ENCODE data around the gene SNAP29.

SNAP29 gene

DNA sequence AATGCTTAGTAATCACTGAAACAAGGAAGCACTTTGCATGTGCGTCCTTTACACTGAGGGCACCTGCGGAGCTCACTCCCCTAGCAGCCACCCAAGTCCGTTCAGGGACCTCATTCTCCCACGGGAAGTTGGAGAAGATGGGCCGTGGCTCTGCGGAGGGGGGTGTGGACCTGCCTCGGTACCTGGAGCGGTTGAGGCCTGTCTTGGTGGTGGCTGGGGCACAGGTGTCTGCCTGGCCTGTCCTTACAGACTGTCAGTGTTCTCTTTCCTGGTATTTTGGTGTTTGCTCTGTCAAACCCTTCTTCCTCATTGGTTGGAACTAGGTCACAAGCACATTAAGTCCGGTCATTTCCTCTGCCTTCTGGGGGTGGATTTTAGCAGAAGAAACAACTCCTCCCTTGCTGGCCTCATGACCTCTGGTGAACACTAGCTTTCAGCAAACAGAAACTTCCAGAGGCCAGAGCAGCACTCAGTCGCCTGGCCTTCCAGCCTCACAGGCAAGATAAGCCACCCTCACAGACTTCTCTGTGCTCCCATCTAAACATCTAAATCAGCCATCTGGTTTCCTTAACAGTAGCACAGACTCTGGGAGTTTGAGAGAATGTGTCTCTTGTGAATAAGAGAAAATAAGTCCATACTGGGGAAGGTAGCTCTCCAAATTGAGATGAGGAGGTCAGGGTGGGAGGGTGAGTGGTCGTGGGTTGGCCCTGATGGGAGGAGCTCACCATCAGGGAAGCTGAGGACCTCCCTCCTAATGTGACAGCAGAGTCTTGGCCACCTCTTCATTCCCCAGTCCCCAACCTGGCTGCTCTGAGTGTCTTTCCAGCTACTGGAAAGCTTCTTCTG lies 8.6 kb downstream of the SNAP29 start (continued):
- TF ChIP-seq OSR1 (CRISPR knock-in tag; IDR thresholded peaks at IDR 0.05): no peak
- TF ChIP-seq, protein P1, sequence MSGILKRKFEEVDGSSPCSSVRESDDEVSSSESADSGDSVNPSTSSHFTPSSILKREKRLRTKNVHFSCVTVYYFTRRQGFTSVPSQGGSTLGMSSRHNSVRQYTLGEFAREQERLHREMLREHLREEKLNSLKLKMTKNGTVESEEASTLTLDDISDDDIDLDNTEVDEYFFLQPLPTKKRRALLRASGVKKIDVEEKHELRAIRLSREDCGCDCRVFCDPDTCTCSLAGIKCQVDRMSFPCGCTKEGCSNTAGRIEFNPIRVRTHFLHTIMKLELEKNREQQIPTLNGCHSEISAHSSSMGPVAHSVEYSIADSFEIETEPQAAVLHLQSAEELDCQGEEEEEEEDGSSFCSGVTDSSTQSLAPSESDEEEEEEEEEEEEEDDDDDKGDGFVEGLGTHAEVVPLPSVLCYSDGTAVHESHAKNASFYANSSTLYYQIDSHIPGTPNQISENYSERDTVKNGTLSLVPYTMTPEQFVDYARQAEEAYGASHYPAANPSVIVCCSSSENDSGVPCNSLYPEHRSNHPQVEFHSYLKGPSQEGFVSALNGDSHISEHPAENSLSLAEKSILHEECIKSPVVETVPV (CRISPR knock-in tag; IDR thresholded peaks at IDR 0.05): no peak

DNA sequence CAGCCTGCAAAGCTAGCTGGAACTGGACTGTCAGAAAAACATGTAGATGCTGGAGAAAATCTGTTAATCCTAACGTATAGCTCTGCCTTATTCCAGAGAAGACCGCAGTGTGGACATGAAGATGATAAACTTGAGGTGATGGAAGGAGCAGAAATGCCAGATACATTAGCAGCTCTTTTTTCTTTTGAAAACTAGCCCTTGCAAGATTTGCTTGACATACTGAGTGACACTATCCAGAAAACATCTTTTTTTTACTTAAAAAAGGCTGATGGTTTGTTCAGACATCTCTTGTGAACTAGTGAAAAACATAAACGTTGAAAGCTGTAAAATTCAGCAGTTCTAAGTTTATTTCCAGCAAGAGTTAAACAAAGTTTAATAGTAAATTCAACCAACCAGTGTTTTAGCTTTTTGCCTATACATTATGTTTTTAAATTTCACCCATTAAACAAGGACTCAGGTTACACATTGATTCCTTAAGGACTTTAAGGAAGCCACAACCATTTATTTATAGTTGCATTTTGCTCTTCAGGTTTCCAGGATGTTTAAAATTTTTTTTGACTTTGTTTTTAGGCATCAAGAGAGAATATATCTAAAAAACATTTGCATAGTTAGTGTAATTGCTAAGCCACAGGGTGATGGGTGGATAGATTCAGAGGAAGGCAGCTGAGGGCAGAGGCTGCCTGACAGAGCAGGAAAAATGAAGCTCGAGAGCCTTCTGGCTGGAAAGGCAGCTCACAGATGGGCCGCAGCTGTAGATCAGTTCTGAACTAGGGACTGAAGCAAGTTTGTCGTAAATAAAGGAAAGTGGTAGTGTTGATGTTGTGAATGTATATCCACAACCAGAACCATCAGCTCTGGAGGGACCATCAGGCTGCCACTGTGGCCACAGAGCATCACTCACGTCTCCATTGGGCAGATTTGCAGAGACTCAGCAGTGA lies 9.5 kb downstream of the SNAP29 start:
- no peak for ATAC-seq
- TF ChIP-seq ZC3H10 (CRISPR knock-in tag; IDR thresholded peaks at IDR 0.05): no peak
- no peak for TF ChIP-seq TCF4 (CRISPR knock-in tag; IDR thresholded peaks at IDR 0.05; ENCODE audit: borderline replicate concordance)
- no peak for TF ChIP-seq ZNF565 (CRISPR knock-in tag; conservative IDR thresholded peaks at IDR 0.05; ENCODE audit: low read depth)
- TF ChIP-seq, protein P1 (CRISPR knock-in tag; IDR thresholded peaks at IDR 0.05): no peak
- TF ChIP-seq BACH2 (CRISPR knock-in tag; IDR thresholded peaks at IDR 0.05; ENCODE audit: borderline replicate concordance): no peak

DNA sequence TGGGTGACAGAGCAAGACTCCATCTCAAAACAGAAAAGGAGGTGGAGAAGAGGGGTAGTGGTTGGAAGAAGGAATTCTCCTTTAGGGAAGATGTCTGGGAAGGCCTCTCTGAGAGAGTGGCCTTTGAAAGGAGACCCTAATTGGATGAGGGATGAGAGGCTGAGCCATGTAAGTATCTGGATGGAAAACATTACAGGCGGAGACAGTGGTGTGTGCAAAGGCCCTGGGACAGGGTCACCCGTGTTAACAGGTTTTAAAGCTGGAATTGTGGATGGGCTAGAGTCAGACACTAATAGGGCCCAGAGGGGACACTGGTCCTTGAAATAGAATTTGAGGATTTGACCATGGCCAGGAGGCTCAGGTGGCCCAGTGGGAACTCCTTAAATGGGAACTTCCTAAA lies 10.4 kb downstream of the SNAP29 start:
- no peak for TF ChIP-seq CSDC2 (CRISPR knock-in tag; IDR thresholded peaks at IDR 0.05)
- TF ChIP-seq OSR1 (CRISPR knock-in tag; IDR thresholded peaks at IDR 0.05): no peak
- TF ChIP-seq ZNF565 (CRISPR knock-in tag; conservative IDR thresholded peaks at IDR 0.05; ENCODE audit: low read depth): no peak
- TF ChIP-seq ZFP30 (CRISPR knock-in tag; IDR thresholded peaks at IDR 0.05): no peak
- TF ChIP-seq GLIS3 (CRISPR knock-in tag; IDR thresholded peaks at IDR 0.05): no peak
- ATAC-seq: no peak

DNA sequence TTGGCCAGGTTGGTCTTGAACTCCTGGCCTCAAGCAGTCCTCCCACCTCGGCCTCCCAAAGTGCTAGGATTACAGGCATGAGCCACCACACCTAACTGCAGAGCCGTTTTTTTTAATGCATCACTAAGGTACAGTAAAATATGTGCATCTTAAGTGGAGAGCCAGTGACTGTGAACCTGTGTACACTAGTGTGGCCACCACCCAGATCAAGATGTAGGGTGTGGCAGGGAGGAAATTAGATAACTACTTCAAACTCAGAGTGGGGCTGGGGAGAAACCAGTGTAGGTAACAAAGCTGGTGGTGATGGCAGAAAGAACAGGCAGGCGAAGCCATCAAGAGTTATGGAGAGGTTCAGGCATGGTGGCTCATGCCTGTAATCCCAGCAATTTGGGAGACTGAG lies 14.4 kb downstream of the SNAP29 start:
- TF ChIP-seq, protein P2, sequence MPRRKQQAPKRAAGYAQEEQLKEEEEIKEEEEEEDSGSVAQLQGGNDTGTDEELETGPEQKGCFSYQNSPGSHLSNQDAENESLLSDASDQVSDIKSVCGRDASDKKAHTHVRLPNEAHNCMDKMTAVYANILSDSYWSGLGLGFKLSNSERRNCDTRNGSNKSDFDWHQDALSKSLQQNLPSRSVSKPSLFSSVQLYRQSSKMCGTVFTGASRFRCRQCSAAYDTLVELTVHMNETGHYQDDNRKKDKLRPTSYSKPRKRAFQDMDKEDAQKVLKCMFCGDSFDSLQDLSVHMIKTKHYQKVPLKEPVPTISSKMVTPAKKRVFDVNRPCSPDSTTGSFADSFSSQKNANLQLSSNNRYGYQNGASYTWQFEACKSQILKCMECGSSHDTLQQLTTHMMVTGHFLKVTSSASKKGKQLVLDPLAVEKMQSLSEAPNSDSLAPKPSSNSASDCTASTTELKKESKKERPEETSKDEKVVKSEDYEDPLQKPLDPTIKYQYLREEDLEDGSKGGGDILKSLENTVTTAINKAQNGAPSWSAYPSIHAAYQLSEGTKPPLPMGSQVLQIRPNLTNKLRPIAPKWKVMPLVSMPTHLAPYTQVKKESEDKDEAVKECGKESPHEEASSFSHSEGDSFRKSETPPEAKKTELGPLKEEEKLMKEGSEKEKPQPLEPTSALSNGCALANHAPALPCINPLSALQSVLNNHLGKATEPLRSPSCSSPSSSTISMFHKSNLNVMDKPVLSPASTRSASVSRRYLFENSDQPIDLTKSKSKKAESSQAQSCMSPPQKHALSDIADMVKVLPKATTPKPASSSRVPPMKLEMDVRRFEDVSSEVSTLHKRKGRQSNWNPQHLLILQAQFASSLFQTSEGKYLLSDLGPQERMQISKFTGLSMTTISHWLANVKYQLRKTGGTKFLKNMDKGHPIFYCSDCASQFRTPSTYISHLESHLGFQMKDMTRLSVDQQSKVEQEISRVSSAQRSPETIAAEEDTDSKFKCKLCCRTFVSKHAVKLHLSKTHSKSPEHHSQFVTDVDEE (CRISPR knock-in tag; IDR thresholded peaks at IDR 0.05): no peak
- TF ChIP-seq BACH2 (CRISPR knock-in tag; IDR thresholded peaks at IDR 0.05; ENCODE audit: borderline replicate concordance): no peak
- TF ChIP-seq CSDC2 (CRISPR knock-in tag; IDR thresholded peaks at IDR 0.05): no peak
- no peak for TF ChIP-seq RARB (CRISPR knock-in tag; IDR thresholded peaks at IDR 0.05)
- TF ChIP-seq ESRRG (CRISPR knock-in tag; IDR thresholded peaks at IDR 0.05): no peak
- no peak for TF ChIP-seq ARNTL (CRISPR knock-in tag; IDR thresholded peaks at IDR 0.05; ENCODE audit: borderline replicate concordance, low read depth)
- no peak for TF ChIP-seq TCF4 (CRISPR knock-in tag; IDR thresholded peaks at IDR 0.05; ENCODE audit: borderline replicate concordance)
- no peak for TF ChIP-seq ZFP30 (CRISPR knock-in tag; IDR thresholded peaks at IDR 0.05)
- no peak for TF ChIP-seq ZNF565 (CRISPR knock-in tag; conservative IDR thresholded peaks at IDR 0.05; ENCODE audit: low read depth)
- TF ChIP-seq, protein P3, sequence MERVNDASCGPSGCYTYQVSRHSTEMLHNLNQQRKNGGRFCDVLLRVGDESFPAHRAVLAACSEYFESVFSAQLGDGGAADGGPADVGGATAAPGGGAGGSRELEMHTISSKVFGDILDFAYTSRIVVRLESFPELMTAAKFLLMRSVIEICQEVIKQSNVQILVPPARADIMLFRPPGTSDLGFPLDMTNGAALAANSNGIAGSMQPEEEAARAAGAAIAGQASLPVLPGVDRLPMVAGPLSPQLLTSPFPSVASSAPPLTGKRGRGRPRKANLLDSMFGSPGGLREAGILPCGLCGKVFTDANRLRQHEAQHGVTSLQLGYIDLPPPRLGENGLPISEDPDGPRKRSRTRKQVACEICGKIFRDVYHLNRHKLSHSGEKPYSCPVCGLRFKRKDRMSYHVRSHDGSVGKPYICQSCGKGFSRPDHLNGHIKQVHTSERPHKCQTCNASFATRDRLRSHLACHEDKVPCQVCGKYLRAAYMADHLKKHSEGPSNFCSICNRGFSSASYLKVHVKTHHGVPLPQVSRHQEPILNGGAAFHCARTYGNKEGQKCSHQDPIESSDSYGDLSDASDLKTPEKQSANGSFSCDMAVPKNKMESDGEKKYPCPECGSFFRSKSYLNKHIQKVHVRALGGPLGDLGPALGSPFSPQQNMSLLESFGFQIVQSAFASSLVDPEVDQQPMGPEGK (CRISPR knock-in tag; IDR thresholded peaks at IDR 0.05; ENCODE audit: borderline replicate concordance): no peak
- no peak for TF ChIP-seq ZNF70 (CRISPR knock-in tag; IDR thresholded peaks at IDR 0.05)
- TF ChIP-seq ZNF8 (CRISPR knock-in tag; IDR thresholded peaks at IDR 0.05): no peak
- no peak for TF ChIP-seq TOX (CRISPR knock-in tag; IDR thresholded peaks at IDR 0.05; ENCODE audit: borderline replicate concordance)
- no peak for TF ChIP-seq PPARA (CRISPR knock-in tag; IDR thresholded peaks at IDR 0.05; ENCODE audit: borderline replicate concordance)
- TF ChIP-seq SNAI2 (CRISPR knock-in tag; IDR thresholded peaks at IDR 0.05): no peak
- TF ChIP-seq GLIS3 (CRISPR knock-in tag; IDR thresholded peaks at IDR 0.05): no peak
- TF ChIP-seq ZFP3 (CRISPR knock-in tag; IDR thresholded peaks at IDR 0.05): no peak
- TF ChIP-seq, protein P1 (CRISPR knock-in tag; IDR thresholded peaks at IDR 0.05): no peak
- no peak for TF ChIP-seq OSR1 (CRISPR knock-in tag; IDR thresholded peaks at IDR 0.05)
- no peak for ATAC-seq
